Hematopoietic multipotent progenitor cell treated with erythropoietin and hydrocortisone succinate and interleukin-3 and kit ligand, for 15 days (in vitro differentiated cells): ENCODE data around the gene NEDD9.

Experiments
- DNase-seq: peaks from one replicate; pipeline ENCODE4 v3.0.0-alpha.2; 2015; ENCODE audit warnings: low spot score

NEDD9 gene

GRCh38 chr6:11217360-11218101 is 14.9 kb downstream of the NEDD9 start:
- no peak for DNase-seq

- no peak for DNase-seq
Observed at GRCh38 chr6:11215773-11216172, 16.7 kb downstream of the NEDD9 start.

DNA sequence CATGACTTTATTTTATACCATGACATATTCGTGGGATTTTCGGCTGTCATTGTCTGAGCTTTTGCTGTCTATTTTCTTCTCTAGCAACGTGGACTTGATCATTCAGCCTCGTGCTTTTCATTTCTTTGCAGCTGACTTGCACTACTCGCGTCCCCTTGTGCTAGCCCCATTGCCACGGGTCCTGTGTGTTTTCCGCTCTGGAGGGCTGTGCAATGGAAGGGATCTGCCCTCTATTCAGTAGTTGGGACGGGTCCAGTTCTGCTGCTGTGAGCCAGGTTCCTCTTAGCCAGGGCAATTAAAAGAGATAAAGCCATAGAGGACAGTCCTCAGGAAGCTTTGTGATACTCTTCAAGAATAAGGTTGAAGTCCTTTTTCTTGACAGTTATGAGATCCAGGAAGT is 17.6 kb downstream of the NEDD9 start:
- no peak for DNase-seq

GRCh38 chr6:11214084-11214833 is 18.2 kb downstream of the NEDD9 start:
- DNase-seq: no peak

DNA sequence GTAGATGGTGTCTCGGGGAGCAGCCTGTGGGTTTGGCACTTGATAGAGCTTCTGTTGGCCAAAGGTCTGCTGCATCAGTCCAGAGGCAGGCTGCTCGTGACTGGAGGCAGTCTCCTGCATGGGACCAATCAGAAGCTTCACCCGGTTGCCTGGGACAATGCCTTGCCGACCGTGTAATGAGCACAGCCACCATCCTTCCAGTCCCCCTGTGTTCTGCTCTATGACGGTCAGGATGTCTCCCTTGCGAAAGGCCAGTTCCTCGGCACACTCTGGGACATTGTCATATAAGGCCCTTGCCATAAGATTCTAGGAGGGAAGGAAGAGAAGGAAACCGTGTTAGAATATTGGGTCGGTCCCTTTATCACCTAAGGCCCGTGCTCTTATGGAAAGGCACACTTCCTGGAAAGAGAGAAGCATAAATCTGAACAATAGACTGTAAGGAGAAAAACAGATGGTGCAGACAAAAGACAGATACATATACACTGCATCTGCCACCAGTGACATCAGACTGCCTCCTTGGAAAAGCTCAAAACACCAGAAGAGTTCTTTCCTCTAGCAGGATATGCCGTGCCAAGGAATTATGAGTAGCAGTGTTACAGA is 18.9 kb downstream of the NEDD9 start:
- DNase-seq: no peak

- DNase-seq: no peak
Observed at GRCh38 chr6:11212664-11213063, 19.8 kb downstream of the NEDD9 start.

- no peak for DNase-seq
Observed at GRCh38 chr6:11211254-11211653, 21.2 kb downstream of the NEDD9 start.

GRCh38 chr6:11210386-11211138 is 21.9 kb downstream of the NEDD9 start:
- DNase-seq: no peak

DNA sequence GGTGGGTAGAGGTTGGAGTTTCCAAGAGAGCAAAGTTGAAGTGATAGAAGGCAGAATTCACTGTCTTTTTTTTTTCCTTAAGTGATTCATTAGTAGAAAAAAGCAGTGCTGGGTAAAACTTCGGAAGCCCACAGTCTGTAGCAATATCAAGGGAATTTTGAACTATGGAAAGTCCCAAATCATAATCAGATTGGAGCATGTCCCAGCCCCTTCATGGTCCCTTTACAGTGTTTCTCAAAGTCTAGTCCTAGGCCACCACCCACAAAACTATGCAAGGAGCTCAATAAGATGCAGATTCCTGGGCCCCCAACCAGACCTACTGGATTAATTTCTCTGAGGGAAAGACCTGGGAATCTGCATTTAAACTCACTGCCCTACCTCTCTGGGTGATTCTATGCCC is 22.6 kb downstream of the NEDD9 start:
- DNase-seq: no peak

DNA sequence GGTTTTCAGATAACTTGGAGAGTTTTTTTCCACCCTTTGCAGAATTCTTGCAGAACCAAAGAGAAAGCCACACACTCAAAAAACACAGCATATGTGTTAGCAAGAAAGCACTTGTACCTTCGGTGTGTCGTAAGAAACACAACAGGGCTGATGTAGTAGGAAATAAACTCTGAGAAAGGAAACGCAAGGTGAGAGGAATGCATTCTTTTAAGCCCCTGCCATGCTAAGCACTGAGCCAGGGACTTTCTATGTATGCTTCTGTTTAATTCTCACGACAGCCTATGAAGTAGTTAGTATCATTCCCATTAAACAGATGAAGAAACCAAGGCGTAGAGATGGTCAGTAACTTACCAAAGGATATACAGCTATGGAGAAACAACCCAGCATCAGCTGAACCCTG is 23.1 kb downstream of the NEDD9 start:
- no peak for DNase-seq

- DNase-seq: no peak
Observed at GRCh38 chr6:11208854-11209253, 23.6 kb downstream of the NEDD9 start.

- DNase-seq: no peak
Observed at GRCh38 chr6:11208267-11208666, 24.2 kb downstream of the NEDD9 start.

DNA sequence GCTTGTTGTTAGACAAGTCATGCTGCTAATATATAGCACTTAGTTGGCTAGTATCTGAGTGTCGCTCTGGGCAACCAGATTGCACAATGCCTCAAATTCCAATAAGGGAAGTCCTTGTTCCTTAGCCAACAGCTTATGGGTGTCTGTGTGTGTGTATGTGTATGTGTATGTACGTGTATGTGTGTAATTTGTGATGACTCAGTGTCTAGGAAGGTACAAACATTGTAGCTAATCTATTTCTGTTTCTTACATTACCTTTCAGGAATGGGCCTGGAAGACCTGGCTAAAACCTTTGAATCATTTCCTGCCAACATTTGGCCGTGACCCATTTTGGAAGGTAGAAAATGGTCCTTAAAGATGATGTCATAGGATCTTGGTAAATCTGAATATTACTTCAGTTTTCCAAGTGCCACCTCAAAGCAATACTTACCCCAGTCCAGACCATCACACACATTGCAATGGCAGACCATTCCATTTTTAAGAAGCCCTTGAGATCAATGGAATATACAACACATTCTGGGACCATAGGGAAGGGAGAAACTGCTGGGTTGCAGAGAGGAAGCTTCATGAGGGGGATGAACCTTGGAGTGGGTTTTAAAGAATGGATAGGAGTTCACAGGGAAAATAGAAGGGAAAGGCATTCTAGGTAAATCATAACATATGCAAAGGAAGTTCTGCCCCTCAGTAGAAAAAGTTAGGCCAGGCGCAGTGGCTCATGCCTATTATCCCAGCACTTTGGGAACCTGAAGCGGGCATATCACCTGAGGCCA is 25.1 kb downstream of the NEDD9 start:
- DNase-seq: no peak

GRCh38 chr6:11206576-11206975 is 25.9 kb downstream of the NEDD9 start:
- no peak for DNase-seq

- DNase-seq: no peak
Observed at GRCh38 chr6:11204794-11205366, 27.6 kb downstream of the NEDD9 start.

- DNase-seq: no peak
Observed at GRCh38 chr6:11204005-11204399, 28.5 kb downstream of the NEDD9 start.

- no peak for DNase-seq
Observed at GRCh38 chr6:11203306-11204004, 29.0 kb downstream of the NEDD9 start.

DNA sequence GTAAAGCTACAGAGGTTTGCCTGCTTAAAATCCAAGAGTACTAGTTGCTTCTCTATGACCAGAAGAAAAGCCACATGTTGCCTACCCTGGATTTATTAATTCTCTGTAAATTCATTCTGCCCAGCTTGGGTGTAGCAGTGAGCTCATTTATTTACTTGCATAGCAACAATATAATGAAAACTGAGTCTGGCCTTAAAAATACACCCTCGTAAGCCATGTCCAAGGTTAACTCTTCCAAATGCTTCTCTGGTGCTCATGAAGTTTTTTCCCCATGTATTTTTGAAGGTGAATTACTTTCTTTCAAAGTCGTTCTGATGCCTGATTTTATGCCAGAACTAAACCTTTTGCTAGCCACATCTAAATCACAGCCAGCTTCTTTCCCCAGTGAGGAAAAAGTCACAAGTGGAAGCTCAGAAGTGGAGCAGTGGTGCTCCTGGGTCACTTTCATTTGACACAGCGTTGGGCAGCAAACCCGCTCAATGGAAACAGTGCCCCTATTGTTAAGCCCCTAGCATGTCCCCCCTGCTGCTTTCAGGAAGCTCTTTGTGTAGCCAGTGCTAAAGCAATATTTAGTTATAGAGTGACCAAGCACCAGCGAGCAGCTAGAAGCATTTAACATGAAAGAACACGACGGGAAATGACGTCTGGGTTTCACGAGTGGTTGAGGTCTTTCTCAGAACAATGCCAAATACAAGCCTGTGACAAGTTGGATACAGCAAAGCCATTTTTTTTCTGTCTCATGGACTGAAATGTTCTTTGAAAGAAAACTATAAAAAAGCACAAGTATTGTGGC is 29.8 kb downstream of the NEDD9 start:
- no peak for DNase-seq

- no peak for DNase-seq
Observed at GRCh38 chr6:11201772-11202512, 30.5 kb downstream of the NEDD9 start.
